MM.1S (cell line): ENCODE data around the gene FOXO6.

Source experiments
- CTCF ChIP-seq: fragments of 300-600 bp; sonication (generic); IDR thresholded peaks from 2 replicates; pipeline ENCODE4 v1.5.1; 2016; ENCODE audit warnings: antibody characterized with exemption, low read length, mixed read lengths
- EZH2 ChIP-seq: fragments of 300-600 bp; sonication (generic); optimal IDR thresholded peaks from 2 replicates; pipeline ENCODE3; 2017; ENCODE audit warnings: low read depth, mild to moderate bottlenecking, antibody characterized with exemption, low read length, mixed read lengths
- EZH2phosphoT487 ChIP-seq: fragments of 300-600 bp; sonication (generic); IDR thresholded peaks from 2 replicates; pipeline ENCODE4 v1.6.1; 2018; ENCODE audit warnings: antibody characterized with exemption, low read length

- TF ChIP-seq CTCF (no peak), EZH2 (no peak), EZH2phosphoT487 (no peak)
Measured at GRCh38 chr1:41391834-41392527, 30.7 kb downstream of the FOXO6 start.
